ENCODE measurements around the gene JCAD.

Gene JCAD

GRCh38 chr10:30062582-30062981 lies 3.2 kb upstream of the JCAD start:
- TF ChIP-seq POLR2A (IDR thresholded peaks at IDR 0.05; ENCODE audit: low read depth, low read length), result no peak
- FAIRE-seq (no peak), DNase-seq (ENCODE audit: insufficient read length, low spot score) (no peak)

DNA sequence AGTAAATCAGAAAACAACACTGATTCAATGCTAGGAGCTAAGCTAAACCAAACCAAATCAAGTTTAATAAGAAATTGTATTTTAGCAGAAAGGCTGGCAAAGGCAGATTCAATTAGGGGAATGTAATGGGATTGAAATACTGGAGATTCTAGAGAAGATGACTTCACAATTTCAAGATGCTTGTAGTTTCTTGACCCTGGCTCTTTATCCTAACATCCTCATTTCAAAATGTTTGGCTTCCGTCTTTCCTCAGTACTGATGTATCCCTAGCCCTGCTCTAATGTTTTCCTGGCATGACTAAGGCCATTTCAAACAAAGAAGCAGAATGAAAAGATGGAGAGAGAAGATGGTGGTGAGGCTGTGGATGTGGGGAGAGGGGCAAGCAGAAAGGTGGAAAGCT lies 2.7 kb upstream of the JCAD start:
- TF ChIP-seq POLR2A (IDR thresholded peaks at IDR 0.05; ENCODE audit: low read depth, low read length), result no peak
- FAIRE-seq (no peak), DNase-seq (ENCODE audit: insufficient read length, low spot score) (no peak)

- no peak for FAIRE-seq
- DNase-seq (ENCODE audit: insufficient read length, low spot score), result no peak
- TF ChIP-seq POLR2A (IDR thresholded peaks at IDR 0.05; ENCODE audit: low read depth, low read length), result no peak
These were observed 735 bp downstream of the JCAD start for GRCh38 chr10:30058570-30059132.

DNA sequence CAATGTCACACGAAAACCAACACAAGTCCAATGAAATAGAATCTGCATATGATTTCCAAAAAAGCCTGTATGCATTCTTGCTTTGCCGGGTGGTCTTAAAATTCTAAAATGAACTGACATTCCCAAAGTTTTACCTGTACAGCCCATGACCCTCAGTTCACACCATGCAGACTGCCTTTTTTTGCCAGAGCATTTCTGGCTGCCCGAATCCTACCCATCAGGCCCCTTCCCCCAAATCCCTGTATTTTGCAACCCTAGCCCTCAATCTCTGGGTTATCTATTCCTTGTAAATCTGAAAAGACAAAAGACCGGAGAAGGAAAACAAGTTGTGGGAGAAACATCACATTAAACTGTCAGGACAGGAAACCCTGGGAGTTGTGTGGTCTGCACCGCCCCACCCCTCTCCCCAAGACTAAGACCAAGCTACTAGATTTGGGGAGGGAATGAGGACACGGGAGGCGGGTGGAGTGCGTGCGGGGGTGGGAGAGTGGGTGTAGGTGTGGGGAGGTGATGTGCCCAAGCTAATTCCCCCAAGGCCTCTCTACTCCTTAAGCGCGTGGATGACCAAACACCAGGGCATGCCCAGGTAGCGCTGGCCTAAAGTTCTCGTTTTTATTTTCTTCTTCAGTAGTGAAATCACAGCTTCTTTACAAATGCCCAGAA lies 1.4 kb downstream of the JCAD start:
- FAIRE-seq (no peak), DNase-seq (ENCODE audit: insufficient read length, low spot score) (no peak)
- no peak for TF ChIP-seq POLR2A (IDR thresholded peaks at IDR 0.05; ENCODE audit: low read depth, low read length)

- DNase-seq (ENCODE audit: insufficient read length, low spot score), result no peak
- FAIRE-seq, result no peak
- no peak for TF ChIP-seq POLR2A (IDR thresholded peaks at IDR 0.05; ENCODE audit: low read depth, low read length)
These were observed 2.0 kb downstream of the JCAD start for GRCh38 chr10:30057421-30057841.

DNA sequence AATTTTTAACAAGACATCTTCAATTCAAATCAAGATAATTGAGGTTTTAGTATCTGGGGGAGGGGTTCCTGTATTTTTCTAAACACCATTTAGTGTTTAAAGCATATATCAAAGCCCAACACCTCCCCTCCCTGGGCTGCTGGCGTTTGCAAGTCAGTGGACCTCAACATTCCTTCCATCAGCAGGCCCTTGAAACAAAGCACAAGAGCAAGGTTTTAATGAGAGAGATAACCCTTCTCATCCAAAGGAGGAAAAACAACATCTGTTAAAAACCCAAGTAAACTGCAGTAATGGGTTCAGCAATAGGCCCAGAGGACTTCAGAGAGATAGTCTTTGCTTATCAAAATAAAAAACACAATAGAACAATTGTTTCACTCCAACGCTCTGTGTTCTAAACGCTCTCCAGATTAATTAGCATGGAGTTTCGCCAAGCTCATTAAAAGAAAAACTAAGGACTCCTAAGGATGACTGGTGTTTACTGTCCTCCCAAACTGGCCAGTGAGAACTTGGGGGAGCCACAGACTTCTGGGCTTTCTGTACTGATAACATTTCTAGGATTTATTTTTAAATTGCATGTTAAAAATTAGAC lies 2.5 kb downstream of the JCAD start:
- DNase-seq (ENCODE audit: insufficient read length, low spot score) (no peak), FAIRE-seq (no peak)
- no peak for TF ChIP-seq POLR2A (IDR thresholded peaks at IDR 0.05; ENCODE audit: low read depth, low read length)

DNA sequence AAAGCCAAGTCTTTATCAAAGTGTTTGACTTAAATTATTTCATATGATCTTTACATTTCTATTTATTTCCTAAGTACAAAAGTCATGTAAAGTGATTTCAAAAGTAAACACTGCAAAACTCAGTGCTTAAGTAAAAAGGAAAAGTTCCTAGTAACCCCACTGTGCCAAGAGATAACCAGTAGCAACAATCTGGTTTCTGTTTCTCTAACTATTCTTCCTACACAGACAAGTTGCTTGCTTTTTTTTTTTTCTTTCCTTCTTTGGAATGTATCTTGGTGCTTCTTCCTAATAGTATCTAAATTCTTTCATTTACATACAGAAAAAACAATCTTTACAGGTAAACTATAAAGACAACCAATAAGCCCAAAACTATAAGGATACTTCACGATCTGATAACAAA lies 3.1 kb downstream of the JCAD start:
- no peak for DNase-seq (ENCODE audit: insufficient read length, low spot score)
- FAIRE-seq, result no peak
- no peak for TF ChIP-seq POLR2A (IDR thresholded peaks at IDR 0.05; ENCODE audit: low read depth, low read length)

GRCh38 chr10:30055226-30055662 lies 4.1 kb downstream of the JCAD start:
- DNase-seq (ENCODE audit: insufficient read length, low spot score), result no peak
- no peak for TF ChIP-seq POLR2A (IDR thresholded peaks at IDR 0.05; ENCODE audit: low read depth, low read length)
- FAIRE-seq, result no peak

GRCh38 chr10:30052062-30052461 lies 7.3 kb downstream of the JCAD start:
- no peak for TF ChIP-seq POLR2A (IDR thresholded peaks at IDR 0.05; ENCODE audit: low read depth, low read length)
- FAIRE-seq (peak; percentile 11), DNase-seq (ENCODE audit: insufficient read length, low spot score) (no peak)

GRCh38 chr10:30051220-30051619 lies 8.2 kb downstream of the JCAD start:
- DNase-seq (ENCODE audit: insufficient read length, low spot score) (no peak), FAIRE-seq (no peak)
- no peak for TF ChIP-seq POLR2A (IDR thresholded peaks at IDR 0.05; ENCODE audit: low read depth, low read length)

DNA sequence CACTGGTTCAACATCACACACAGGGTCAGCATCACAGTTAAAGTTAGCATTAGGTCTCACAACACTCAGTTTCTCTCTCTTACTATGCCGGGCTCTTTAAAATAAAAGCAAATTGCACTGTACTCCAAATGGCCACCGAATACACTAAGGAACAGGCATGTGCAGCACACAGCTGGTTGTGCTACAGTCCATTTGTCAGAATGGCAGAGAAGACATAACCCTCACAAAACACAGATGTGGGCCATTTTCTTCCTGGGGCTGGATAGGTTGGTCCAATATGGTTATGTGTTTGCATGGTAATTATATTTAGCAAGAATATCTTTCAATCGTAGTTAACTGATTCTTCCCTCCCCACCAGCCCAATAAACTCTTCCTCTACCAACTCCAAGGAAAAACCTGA lies 9.0 kb downstream of the JCAD start:
- TF ChIP-seq POLR2A (IDR thresholded peaks at IDR 0.05; ENCODE audit: low read depth, low read length), result no peak
- FAIRE-seq (no peak), DNase-seq (ENCODE audit: insufficient read length, low spot score) (no peak)

- TF ChIP-seq POLR2A (IDR thresholded peaks at IDR 0.05; ENCODE audit: low read depth, low read length), result no peak
- DNase-seq (ENCODE audit: insufficient read length, low spot score) (no peak), FAIRE-seq (no peak)
These were observed 10.4 kb downstream of the JCAD start for GRCh38 chr10:30048768-30049517.

DNA sequence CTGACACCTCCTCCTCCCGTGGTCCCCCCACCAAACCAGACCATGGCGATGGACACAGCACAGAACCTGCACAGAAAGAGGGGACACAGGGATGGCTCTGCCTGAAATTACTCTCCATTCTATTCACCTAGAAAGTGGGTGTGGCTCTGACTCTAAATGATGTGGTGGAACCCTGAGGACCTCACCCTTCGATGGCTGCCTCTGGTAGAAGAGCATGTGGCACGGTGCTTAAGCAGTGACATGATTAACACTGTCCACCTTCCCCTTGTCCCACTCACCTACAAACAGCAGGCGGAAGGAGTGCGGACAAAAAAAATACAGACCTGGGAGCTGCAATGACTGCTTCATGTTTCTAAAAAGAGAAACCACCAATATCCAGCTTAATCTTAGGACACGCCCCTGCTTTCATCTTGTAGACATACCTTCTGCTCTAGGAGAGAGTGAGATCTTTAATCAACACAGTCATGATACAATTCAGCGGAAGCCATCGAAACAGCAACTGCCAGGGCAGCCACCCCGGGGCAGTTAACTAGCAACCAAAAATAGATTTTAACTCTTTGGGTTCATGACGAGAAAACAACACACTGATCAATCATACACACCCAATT lies 11.4 kb downstream of the JCAD start:
- no peak for DNase-seq (ENCODE audit: insufficient read length, low spot score)
- no peak for FAIRE-seq
- TF ChIP-seq POLR2A (IDR thresholded peaks at IDR 0.05; ENCODE audit: low read depth, low read length), result no peak

GRCh38 chr10:30047430-30047829 lies 12.0 kb downstream of the JCAD start:
- no peak for DNase-seq (ENCODE audit: insufficient read length, low spot score)
- no peak for TF ChIP-seq POLR2A (IDR thresholded peaks at IDR 0.05; ENCODE audit: low read depth, low read length)
- no peak for FAIRE-seq

Measured in H54 (cell line).